DMS114 treated with DMSO at 0.1 percent for 48 hours (cell line): ENCODE results near the gene TSPAN12.

Experiments
- DNase-seq: peaks from one replicate; lab custom pipeline; 2025; ENCODE audit not compliant: unreplicated experiment; lab: John Stamatoyannopoulos, UW

Gene TSPAN12

DNA sequence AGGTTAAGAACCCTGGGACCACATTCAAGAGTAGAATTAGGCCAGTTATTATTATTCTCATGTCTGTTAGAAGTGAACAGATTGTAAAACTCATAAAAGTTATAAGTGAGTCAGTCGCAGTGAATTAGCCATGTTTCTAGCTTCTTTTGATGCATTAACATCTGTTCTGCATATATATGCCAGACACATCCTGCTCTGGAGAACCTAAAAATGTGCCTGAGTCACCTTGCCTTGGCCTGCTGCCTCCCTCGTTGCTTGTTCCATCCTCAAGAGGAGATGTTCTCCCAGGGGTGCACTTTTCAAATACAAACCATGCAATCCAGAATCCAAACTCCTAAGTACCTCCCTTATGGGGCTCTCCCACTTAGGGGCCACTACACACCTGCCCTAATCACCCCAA, 14.8 kb downstream of the TSPAN12 start:
- DNase-seq, result no peak

DNA sequence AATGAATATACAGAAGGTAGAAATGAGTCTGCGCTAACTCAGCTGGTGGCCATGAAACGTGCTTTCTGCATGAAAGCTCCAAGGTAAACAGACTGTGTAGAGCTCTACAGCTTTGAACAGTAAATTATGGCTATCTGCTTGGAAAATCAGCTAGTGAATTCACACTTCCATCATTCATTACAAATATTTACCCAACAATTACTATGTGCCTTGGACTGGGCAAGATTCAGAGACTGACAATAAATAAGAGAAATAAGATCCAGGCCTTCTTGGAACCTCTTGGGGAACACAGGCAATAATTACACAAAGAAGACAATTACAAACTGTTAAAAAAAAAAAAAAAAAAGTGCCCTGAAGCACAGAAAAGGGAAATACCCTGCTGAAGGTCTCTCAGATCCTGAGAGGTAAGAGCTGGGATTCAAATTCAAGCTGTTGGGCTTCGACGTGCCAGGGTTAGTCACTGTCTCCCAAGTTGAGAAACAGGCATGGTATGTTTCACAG, 15.8 kb downstream of the TSPAN12 start:
- no peak for DNase-seq

DNA sequence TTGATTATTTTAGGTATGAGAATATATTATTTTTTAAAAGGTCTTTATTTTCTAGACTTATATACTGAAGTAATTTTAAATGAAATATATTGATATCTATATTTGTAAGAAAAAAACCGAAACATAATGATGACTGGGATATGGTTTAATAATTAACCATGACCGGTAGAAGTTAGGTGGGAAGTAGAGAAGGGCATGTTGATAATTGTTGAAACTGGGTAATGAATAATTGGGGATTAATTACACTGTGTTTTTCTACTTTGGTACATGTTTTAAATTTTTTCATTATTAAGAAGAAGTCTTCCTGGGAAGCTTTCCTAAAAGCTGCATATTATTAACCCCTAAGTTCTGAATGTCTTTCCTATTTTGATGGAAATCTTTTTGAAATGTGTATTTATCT, 16.3 kb downstream of the TSPAN12 start:
- DNase-seq, result no peak

DNA sequence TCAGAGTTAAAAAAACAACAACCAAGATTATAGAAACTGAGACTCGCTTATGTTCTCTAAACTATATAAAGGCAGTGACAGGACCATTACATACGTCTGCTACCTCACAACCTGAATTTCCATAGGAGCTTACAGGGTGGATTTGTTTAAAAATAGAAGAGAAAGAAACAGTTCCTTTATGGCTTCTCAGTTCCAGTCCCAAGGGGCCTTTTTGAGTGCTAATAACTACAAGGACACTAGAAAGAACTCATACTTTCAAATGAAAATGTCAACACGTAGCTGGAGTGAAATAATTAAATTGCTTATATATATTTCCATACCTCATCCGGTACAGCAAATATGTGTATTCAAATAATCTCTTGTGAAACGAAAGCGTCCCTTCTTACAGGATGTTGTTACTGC, 19.7 kb downstream of the TSPAN12 start:
- no peak for DNase-seq

DNA sequence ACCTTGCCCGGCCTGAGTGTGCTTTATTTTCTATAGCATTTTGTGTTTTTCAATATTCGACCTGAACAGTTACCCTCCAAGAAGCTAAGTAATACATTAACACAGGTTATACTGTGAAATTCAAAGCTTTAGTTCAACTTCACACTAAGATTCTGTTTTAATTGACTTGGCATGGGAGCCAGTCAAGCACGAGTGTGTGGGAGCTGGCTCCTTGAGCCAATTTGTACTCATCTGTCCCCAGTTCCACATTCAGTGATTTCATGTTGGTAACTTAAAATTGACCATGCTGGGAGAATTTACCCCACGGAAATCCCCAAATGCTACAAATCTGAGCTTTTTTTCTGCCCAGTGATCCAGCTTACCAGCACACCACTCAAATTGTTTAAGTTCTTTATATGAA, 20.3 kb downstream of the TSPAN12 start:
- no peak for DNase-seq

DNA sequence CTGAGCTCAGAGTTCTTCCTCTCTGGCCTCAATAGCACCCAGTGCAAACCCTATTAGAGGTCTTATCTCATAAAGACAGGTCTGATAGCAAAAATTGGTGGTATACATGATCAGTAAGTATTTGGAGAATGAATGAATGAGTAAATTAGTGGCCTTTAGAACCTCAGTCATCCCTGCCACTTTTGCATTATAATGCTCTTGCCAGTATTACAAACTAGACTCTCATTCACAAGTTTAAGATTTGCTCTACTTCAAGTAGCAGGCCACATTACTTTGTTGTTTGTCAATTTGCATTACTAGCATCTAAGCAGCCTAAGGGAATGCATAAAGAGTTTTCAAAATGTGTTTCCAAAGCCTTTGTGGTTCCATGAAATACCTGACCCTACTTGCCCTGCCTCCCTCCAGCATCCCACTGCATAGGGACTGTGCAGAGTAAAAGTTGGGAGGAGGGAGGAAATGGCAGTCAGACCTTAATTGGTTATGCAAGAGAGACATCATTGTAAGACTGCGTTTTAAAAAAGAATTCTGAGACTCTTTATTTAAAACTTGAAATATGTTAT, 21.3 kb downstream of the TSPAN12 start:
- DNase-seq, result no peak

DNA sequence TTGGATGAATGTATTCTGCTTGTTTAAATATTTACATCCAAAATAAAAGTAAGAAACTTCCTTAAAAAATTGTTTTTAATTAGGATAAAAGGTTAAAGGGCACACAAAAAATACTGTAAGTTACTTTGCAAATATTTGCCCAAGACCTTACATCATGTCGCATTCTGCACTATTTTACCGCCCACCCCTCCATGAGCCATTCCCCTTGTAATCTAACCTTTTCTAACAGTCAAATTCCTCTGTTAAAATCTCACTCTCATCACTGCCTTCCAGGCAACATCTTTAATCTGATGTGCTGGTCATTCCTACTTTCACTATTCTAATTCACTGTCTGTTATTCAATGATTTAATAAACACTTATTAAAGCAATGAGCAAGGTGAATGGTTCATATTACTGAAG, 23.2 kb downstream of the TSPAN12 start:
- DNase-seq, result no peak

DNA sequence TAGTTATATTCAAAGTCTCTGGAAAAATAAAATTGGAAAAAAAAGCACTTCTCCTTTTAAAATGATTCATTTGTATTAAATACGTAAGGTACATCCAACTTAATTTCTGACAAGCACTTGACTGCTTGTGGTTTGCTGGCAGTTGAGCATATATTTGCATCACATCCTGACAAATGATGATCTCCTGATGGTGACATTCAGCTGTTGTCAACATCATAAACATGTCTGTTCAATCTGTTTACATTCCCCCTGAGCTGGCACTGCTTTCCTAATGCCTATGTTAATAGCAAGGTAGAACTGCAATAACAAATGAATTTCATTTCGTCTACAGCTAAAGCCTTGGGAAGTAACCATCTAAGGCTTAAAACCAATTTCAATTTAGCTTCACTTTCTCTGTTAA, 24.4 kb downstream of the TSPAN12 start:
- DNase-seq, result no peak

DNA sequence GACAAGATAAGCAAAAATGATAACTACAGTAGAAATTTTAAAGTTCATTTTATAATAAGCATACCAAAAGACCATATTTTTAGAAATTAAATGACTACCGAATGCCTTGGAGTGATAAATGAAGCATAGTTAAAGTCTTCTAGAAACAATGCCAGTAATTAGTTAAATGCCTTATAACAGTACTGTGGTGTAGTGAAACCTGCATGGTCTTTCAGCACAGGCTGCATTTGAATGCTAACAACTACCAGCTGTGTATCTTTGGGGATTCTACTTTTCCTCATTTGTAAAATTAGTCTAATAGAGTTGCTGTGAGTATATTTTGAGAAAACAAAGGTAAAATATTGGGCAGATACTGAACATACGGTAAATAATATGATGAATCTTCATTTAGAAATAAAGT, 25.1 kb downstream of the TSPAN12 start:
- DNase-seq, result no peak

DNA sequence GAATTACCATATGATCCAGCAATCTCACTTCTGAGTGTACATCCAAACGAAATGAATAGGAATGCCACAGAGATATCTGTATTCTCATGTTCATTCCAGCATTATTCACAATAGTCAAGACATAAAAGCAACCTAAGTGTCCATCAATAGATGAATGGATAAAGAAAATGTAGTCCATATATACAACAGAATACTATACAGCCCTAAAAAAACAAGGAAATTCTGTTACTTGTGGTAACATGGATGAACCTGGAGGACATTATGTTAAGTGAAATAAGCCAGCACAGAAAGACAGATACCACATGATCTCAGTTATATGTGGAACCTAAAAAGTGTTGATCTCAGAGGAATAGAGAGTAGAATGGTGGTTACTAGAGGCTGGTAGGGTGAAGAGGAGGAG, 26.7 kb downstream of the TSPAN12 start:
- no peak for DNase-seq

DNA sequence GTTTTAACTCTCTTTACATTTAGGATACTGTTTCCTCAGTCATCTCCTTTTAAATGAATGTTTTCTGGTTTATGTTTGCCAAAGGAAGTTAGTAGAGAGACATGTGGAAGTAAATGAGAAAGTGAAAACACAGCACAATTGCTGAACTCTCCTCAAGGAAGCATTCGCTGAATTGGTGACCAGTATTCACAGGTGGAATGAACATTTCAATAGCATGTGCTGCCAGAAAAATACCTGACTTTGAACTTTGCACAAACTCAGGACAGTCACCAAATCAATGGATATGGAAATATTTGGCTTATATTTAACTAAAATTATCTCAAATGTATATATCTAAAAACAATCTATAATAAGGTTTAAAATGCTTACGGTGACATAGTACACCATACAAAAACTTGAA, 28.5 kb downstream of the TSPAN12 start:
- DNase-seq, result no peak

DNA sequence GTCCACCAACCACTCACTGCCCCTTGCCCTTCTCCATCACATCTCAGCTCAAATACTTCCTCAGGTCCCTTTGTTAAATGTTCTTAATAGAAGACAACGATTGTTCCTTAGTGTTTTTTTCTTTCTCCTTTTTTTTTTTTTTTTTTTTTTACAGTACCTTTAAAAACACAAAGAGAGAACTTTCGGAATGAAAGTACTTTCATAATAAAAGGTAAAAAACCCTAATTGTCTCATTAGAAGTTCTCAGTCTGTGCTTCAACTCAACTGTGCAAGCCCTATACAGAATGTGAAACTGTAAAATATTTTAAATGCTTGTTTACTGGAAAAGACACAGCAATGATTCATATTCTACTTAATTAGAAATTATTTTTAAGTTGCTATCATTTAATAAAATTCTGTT, 29.4 kb downstream of the TSPAN12 start:
- no peak for DNase-seq

DNA sequence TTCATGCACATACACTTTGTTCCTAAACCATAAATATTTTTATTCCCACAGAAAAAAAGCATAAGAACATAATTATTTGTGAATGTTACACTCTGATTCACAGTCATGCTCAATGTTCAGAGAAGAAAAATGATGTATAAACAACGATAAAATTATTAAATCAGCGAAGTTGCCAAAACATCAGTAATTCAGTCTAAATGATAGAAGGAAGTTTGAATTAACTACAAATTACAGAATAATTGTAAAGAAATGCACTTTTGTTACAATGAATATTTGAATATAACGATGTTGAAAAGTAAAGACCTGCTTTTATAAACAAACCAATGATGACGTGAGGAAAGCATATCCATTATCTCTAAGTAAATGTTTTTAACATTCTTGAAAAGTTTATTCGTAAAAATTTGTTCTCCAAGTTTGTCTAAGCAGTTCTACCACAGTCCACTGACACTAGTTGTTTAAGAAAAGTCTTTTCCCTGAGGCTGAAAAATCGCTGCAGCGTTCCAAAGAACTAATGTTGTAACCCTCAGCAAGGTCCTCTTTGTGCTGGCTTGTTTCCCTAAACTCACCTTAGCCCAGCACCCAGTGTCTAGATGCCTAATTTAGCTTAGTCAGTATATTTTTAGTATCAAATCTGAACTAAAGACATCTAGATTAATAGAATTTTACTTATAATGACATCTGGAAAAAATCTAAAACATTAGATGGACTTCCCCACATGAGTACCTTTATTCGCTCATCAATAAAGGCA, 30.4 kb downstream of the TSPAN12 start:
- DNase-seq, result no peak

DNA sequence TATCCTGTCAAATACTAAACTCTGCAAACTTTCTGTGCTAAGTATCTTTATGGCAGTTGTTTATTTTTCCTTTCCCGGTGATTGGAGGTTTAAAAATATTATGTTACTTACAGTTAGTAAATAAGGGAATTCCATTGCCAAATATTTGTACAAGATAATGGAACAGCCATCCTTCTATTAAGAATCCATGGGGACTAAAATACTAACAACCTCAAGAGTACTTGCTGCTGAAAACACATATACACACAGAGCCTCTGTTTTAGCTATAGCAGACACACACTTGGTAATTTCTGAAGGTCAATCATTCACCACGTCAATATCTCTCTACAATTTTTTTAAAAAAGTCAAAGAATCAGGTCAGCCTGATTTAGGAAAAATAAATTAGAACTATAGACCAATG, 32.4 kb downstream of the TSPAN12 start:
- no peak for DNase-seq

DNA sequence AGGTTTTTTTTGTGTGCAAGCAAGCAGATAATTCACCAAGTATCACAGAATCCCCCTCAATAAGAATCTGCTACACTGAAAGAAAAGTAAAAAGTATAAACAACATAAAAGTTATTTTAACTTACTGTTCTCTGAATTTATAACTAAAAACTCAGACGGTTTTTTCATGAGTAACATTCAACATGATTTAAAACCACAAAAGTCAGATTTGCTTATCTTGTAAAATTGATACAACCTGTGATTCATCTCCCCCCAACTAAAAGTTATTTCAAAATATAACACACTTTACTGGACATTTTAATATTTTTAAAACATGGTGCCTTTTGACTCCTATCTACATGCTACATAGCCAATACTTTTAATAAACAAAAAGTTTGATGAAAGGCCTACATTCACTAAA, 32.8 kb downstream of the TSPAN12 start:
- no peak for DNase-seq

DNA sequence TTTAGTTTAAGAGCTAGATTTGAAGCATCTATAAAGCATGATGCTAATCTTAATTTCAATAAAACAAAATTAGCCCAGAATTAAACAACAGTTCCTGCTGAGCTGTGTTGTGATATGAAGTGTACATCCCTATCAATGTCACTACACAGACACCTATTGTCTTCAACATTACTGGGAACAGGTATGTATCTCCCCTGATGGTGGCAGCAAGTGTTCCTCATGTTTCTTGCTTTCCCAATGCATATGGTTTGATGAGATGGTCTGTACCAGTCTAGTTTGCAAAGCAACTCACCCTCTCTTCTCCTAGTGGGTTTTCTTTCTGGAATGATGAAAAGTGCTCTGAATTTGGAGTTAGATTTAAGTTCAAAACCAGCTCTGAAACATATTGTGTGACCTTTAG, 38.1 kb downstream of the TSPAN12 start:
- no peak for DNase-seq

DNA sequence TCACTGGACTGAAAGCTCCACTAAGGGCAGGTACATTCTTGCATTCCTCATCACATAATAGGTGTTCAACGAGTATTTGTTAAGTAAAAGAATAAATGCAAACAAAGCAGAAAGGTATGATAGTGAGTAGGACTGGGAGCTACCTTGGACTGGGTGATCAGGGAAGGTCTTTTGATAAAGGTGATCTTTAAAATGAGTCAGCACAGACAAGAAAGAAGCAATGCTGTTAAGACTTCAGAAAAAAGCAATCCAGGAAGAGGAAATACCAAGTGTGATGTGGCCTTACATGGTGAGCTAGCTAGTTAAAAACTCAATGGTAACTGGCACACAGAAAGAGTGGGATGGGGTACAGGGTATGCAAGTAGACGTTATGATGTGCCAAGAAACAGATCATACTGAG, 40.1 kb downstream of the TSPAN12 start:
- DNase-seq, result no peak

DNA sequence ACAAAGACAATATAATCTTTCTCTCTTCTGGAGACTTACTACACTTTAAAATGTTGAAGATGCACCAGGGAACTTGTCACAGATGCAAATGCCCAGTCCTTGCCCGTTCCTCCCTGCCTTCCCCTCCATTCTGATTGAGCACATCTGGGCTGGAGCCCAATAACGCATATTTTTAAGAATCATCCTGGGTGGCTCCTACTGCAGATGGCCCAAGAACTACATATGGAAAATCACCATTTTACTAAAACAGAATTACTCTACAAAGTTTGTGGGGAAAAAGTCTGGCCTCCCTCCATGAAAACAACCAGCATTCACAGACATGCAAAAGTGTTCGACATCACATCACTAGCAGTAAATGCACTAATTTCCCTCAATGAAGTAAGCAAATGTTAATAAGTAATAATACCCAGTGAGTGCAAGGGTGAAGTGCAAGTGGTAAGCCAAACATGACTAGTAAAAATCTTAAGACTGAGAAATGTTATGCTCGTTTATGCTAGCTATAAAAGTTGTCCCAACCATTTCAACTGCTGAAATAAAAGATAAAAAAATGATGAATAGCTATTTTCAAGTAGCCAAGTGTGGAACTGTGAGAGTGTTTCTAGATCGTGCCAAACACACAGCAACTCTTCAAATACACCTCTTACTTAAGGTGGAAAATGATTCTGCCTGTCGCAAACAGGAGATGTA, 43.5 kb downstream of the TSPAN12 start:
- no peak for DNase-seq

DNA sequence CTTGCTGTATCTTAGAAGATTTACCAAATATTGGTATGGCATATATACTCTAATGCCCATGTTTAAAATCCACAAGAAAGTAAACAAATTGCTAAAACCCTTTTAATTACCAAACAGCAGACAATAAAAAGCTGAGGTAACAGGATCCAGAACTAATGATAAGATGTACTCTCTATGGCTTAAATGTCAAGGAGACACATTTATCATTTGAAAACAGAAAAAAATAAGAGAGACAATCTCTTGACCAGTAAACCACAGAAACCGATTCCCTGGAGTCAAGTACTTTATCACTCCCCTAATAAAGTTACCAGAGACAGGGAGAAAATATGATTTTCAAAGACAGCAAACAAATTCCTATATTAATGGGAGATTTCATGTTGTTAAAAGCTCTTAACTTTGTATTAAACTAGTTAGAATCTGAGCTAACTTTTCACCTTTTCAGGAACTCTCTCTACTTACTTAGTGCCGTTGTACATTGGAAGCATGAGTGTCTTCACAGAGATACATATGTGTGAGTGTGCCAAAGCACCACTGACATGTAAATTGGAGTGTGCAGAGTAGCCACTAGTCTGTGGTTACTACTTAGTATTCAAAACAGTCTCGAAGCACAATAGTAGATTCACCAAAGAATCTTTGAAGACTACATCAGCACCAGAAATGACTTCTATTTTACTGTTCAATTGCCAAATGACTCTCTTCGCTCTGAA, 44.2 kb downstream of the TSPAN12 start:
- no peak for DNase-seq

DNA sequence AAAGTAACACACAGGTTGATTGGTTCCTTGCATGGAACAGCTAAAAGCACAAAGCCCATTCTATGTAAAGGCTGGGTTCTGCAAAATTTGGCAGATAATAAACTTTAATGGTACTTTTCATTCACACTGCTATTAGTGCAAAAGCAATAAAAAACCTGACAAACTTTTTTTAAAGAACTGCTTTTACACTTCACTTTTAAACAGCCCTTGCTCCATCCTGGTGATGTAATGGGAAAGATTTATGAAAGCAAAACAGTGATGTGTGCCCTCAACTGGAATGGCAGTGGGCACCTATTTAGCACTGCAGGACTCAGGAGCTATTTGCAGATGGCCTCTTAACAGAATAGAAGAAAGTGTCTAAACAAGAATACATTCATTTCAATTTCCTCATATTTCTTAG, 44.9 kb downstream of the TSPAN12 start:
- DNase-seq, result no peak

DNA sequence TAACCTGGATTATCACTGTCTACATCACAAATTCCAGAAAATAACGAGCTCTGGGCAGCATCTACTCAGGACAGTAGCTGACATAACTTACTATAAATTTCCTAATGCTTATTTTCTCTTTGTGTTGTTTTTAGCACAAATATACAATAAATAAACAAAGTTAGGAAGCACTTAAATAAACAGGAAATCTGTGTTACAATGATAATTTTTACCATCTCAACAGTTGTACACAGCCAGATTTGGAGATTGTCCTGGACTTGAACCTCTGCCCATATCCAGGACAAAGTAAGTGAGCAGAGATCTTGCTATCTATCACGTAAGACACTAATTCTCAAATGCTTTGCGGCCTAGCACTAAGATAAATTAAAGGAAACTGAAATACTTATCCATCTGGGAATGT, 48.7 kb downstream of the TSPAN12 start:
- DNase-seq, result no peak

DNA sequence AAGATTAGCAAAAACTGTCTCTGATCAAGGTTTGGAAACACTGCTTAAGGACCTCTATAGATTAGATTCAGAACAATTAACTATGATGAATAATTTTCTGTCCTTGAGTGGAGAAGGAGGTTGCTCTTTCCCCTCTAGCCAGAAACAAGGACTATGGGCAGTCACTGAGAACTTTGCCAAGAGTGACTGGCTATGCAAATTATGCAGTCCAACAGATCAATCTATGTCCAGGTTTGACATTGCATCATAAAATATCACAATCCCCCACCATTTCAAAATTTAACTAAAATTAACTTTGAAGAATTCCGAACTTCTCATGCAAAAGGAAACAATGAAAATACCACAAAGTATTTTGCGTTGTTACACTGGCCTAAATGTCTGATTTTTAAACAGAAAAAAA, 50.6 kb downstream of the TSPAN12 start:
- no peak for DNase-seq
